H1 (cell line): Measurements from ENCODE around the gene SLC11A1. TPM values are rescaled to one million over a fixed set of nuclear protein-coding genes. Genes with fewer than 3 reads are reported as not detected.

Experiments used
- CREB1 ChIP-seq: IDR thresholded peaks from 2 replicates; pipeline ENCODE4 v1.6.1; 2012; ENCODE audit warnings: inconsistent platforms
- PHF8 ChIP-seq: fragments of 200-600 bp; sonication (generic); conservative IDR thresholded peaks from 2 replicates; pipeline ENCODE4 v1.7.1; 2012; ENCODE audit warnings: low read depth, mild to moderate bottlenecking, inconsistent platforms, low read length, moderate library complexity
- POLR2A ChIP-seq, 2 experiments: IDR thresholded peaks; 1 replicate in 1 of 2; 2 replicates in 1 of 2; pipeline ENCODE4 v1.6.1; 2011; ENCODE audit warnings: low read depth in 2 of 2, low read length in 2 of 2, mild to moderate bottlenecking in 2 of 2; ENCODE audit errors: control extremely low read depth in 1 of 2
- polyA plus RNA-seq, 7 experiments: library from polyadenylated mRNA; depleted of rRNA in 3 of 7; stranded (reverse) in 5 of 7; unstranded in 2 of 7; fragments of >200 nt in 5 of 7; fragments of 200-250 nt in 2 of 7; gene quantifications; 1 replicate in 5 of 7; 2 replicates in 1 of 7; 4 replicates in 1 of 7; pipeline versions ENCODE4 v1.2.1 to v1.2.3, GENCODE V29; 2011 to 2013; ENCODE audit warnings: missing spikeins in 2 of 7, mixed read lengths in 2 of 7
- total RNA-seq: library from RNA; stranded (reverse); fragmentation: NEBNext Ultra II Directional; extraction: Animal tissue kit (Norgen Biotek cat#: 25700); gene quantifications from 2 replicates; pipeline ENCODE4 v1.2.1, GENCODE V29; 2021

SLC11A1 gene
- total and polyA plus RNA-seq, 2 of the 8 experiments (the other 6 are each of a cell fraction or from before 2014, with no cell fraction given), result 0.20 to 0.43 TPM

DNA sequence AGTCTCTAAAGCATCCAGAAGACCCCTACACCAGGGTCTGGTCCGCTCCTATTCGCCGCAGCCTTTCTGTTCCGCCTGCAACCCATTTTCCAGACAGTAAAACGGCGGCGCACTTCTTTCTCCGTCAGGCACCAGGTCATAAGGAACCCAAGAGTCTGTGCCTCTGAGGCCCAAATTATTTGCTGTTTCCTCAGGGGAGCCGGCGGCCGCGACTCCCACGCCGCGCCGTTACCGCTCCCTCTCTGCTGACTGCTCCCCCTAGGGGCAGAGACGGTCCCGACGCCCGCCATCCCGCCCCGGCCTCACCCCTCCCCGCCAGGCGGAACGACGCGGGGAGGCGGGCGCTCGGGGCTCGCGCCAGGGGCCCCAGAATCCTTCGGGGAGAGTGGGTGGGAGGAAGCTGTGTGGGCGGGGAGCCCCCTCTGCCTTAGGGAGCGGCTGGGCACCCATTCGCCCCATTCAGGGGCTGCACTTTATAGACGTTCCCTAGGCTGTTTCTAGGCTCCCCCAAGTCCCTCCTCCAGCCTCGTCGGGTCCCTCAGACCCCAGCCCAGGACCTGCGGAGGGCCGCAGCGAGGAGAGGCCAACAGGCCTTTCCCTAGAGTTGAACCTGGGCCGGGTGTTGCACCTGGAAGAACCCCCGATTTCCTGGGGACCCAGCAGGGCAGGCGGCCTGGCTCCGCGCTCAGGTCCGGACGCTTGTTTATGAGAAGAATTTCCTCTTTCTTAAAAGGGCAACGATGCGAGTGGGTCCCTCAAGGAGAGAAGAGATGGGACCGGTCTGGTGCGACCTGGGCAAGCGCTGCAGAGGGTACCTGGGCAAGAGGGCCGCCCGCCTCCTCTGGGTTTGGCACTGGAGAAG lies 14.0 kb downstream of the SLC11A1 start (continued):
- TF ChIP-seq CREB1 (peak; percentile 67), PHF8 (peak; percentile 47), POLR2A (IDR thresholded peaks at IDR 0.05; ENCODE audit: control extremely low read depth in 1 of 2, low read depth in 2 of 2, low read length in 2 of 2) (no peak; a peak in 1 of 3 replicates)
